HG02678 (cell line): ENCODE results near the gene DBP.
"Not testable (repeated sequence)": the region's sequence is repeated elsewhere in the genome, so short reads cannot be mapped to it uniquely, and the experiment has no call there.

Source experiments
- ATAC-seq: cut with Tn5 transposase; IDR thresholded peaks from one replicate; pipeline ENCODE4 v1.9.1; 2021; ENCODE audit warnings: mild to moderate bottlenecking, moderate library complexity; ENCODE audit not compliant: unreplicated experiment

DBP gene

GRCh38 chr19:48668761-48669160 lies 31.6 kb upstream of the DBP start:
- ATAC-seq = no peak

- ATAC-seq = no peak
Measured at GRCh38 chr19:48668332-48668731, 31.2 kb upstream of the DBP start.

- ATAC-seq = no peak
Measured at GRCh38 chr19:48665786-48666185, 28.6 kb upstream of the DBP start.

- ATAC-seq = no peak
Measured at GRCh38 chr19:48664476-48664875, 27.3 kb upstream of the DBP start.

GRCh38 chr19:48663667-48664066 lies 26.5 kb upstream of the DBP start:
- ATAC-seq = no peak

- ATAC-seq = no peak
Measured at GRCh38 chr19:48661711-48662090, 24.5 kb upstream of the DBP start.

GRCh38 chr19:48660852-48661710 lies 23.9 kb upstream of the DBP start:
- ATAC-seq = peak; percentile 93

GRCh38 chr19:48659768-48660167 lies 22.6 kb upstream of the DBP start:
- no peak for ATAC-seq

GRCh38 chr19:48658483-48658882 lies 21.3 kb upstream of the DBP start:
- no peak for ATAC-seq

GRCh38 chr19:48657828-48658227 lies 20.6 kb upstream of the DBP start:
- ATAC-seq = not testable (repeated sequence)

GRCh38 chr19:48656840-48657474 lies 19.8 kb upstream of the DBP start:
- no peak for ATAC-seq

- ATAC-seq = no peak
Measured at GRCh38 chr19:48654299-48655059, 17.3 kb upstream of the DBP start.

- ATAC-seq = no peak
Measured at GRCh38 chr19:48651683-48652048, 14.5 kb upstream of the DBP start.

- ATAC-seq = no peak
Measured at GRCh38 chr19:48650974-48651682, 13.9 kb upstream of the DBP start.

GRCh38 chr19:48648134-48648533 lies 11.0 kb upstream of the DBP start:
- no peak for ATAC-seq

- ATAC-seq = no peak
Measured at GRCh38 chr19:48646722-48647216, 9.6 kb upstream of the DBP start.

GRCh38 chr19:48646001-48646721 lies 9.0 kb upstream of the DBP start, which contains the start of gene CA11:
CA11 (minus strand) TSS chr19:48646187; CDS start chr19:48645632, 555 bp downstream.
- ATAC-seq = peak; percentile 87

GRCh38 chr19:48645620-48646000 lies 8.4 kb upstream of the DBP start:
- no peak for ATAC-seq

- no peak for ATAC-seq
Measured at GRCh38 chr19:48644839-48645619, 7.8 kb upstream of the DBP start.
